HS-27A (cell line): ENCODE data around the gene MVD.

Source experiments
- DNase-seq: peaks from one replicate; pipeline ENCODE4 v3.0.0-alpha.2; 2012; ENCODE audit warnings: low read depth, missing footprints

MVD gene

GRCh38 chr16:88662843-88663606 lies at the start of gene MVD:
Gene MVD (minus strand): TSS chr16:88663091. CDS start chr16:88663080, 11 bp downstream.
- peak; percentile 93 for DNase-seq

- DNase-seq = no peak
Observed at GRCh38 chr16:88712362-88712979, 49.6 kb upstream of the MVD start.

GRCh38 chr16:88711750-88712340 lies 49.0 kb upstream of the MVD start:
- DNase-seq = no peak

- no peak for DNase-seq
Observed at GRCh38 chr16:88710556-88710955, 47.7 kb upstream of the MVD start.

GRCh38 chr16:88706965-88707826 lies 44.3 kb upstream of the MVD start:
- no peak for DNase-seq

- DNase-seq = peak; percentile 58
Observed at GRCh38 chr16:88706229-88706964, 43.5 kb upstream of the MVD start, which contains the start of the genes CTU2 and RNF166. Gene CTU2 (plus strand): TSS chr16:88706503. CDS start chr16:88706531, 28 bp downstream. Gene RNF166 (minus strand): TSS chr16:88706408. CDS start chr16:88706325, 83 bp downstream.

GRCh38 chr16:88705801-88706228 lies 42.9 kb upstream of the MVD start:
- DNase-seq = no peak

GRCh38 chr16:88705076-88705684 lies 42.3 kb upstream of the MVD start:
- DNase-seq = no peak

GRCh38 chr16:88703486-88704309 lies 40.8 kb upstream of the MVD start:
- no peak for DNase-seq

- DNase-seq = no peak
Observed at GRCh38 chr16:88702371-88703210, 39.7 kb upstream of the MVD start.

- DNase-seq = no peak
Observed at GRCh38 chr16:88701581-88702370, 38.9 kb upstream of the MVD start.

- no peak for DNase-seq
Observed at GRCh38 chr16:88700636-88701482, 38.0 kb upstream of the MVD start.

- no peak for DNase-seq
Observed at GRCh38 chr16:88700322-88700635, 37.4 kb upstream of the MVD start.

GRCh38 chr16:88699180-88699579 lies 36.3 kb upstream of the MVD start:
- no peak for DNase-seq

- no peak for DNase-seq
Observed at GRCh38 chr16:88698646-88699045, 35.8 kb upstream of the MVD start.

GRCh38 chr16:88697831-88698615 lies 35.1 kb upstream of the MVD start:
- DNase-seq = no peak
